ENCODE results near the gene PPFIBP1.
A peak's percentile ranks its signal among the peaks of the same experiment; 100 is the strongest.

Gene PPFIBP1

GRCh38 chr12:27650011-27650410 lies 126.0 kb downstream of the PPFIBP1 start:
- H3K36me3 ChIP-seq (ENCODE audit: insufficient read depth, low read length) = no peaks in the 10 kb centered on the region

DNA sequence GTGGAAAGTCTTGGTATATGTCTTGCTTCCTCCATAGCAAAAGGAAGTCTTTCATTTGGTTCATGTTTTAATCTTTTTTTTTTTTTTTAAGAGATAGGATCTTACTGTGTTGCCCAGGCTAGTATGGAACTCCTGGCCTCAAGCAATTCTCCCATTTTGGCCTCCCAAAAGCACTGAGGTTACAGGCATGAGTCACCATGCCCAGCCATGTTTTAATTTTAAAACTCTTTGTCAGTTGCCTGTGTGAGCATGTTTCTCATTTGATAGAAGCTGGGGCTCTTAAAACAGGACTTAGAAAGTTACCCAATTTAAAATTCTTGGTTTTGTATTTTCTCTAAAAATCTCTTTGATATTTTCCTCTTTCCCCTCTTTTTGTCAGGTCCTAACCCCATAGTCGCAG lies 127.2 kb downstream of the PPFIBP1 start:
- H3K27ac ChIP-seq (ENCODE audit: low read depth, low read length, poor library complexity, severe bottlenecking) = no peak overlapping the region
- H2AFZ ChIP-seq (ENCODE audit: low read length) = no peak overlapping the region
- H3K79me2 ChIP-seq (ENCODE audit: insufficient read depth, low read length) = no peaks in the 10 kb centered on the region
- no peak overlapping the region for H3K4me2 ChIP-seq (ENCODE audit: low read length)
- H3F3A ChIP-seq (ENCODE audit: insufficient read depth, low read length) = no peaks in the 10 kb centered on the region
- H3K27me3 ChIP-seq (ENCODE audit: insufficient read depth, low read length) = no peaks in the 10 kb centered on the region
- TF ChIP-seq, protein P1, sequence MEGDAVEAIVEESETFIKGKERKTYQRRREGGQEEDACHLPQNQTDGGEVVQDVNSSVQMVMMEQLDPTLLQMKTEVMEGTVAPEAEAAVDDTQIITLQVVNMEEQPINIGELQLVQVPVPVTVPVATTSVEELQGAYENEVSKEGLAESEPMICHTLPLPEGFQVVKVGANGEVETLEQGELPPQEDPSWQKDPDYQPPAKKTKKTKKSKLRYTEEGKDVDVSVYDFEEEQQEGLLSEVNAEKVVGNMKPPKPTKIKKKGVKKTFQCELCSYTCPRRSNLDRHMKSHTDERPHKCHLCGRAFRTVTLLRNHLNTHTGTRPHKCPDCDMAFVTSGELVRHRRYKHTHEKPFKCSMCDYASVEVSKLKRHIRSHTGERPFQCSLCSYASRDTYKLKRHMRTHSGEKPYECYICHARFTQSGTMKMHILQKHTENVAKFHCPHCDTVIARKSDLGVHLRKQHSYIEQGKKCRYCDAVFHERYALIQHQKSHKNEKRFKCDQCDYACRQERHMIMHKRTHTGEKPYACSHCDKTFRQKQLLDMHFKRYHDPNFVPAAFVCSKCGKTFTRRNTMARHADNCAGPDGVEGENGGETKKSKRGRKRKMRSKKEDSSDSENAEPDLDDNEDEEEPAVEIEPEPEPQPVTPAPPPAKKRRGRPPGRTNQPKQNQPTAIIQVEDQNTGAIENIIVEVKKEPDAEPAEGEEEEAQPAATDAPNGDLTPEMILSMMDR (IDR thresholded peaks at IDR 0.05; ENCODE audit: low read length) = no peak
- TF ChIP-seq EZH2 (IDR thresholded peaks at IDR 0.05; ENCODE audit: borderline replicate concordance, low read length) = no peak
- no peaks in the 10 kb centered on the region for H3K36me3 ChIP-seq (ENCODE audit: insufficient read depth, low read length)
- no peaks in the 10 kb centered on the region for H3K4me1 ChIP-seq (ENCODE audit: insufficient read depth, low read length, severe bottlenecking)
- H4K20me1 ChIP-seq (ENCODE audit: insufficient read depth, low read length) = no peaks in the 10 kb centered on the region
- H3K4me3 ChIP-seq (ENCODE audit: low read depth, low read length, poor library complexity, severe bottlenecking) = no peak overlapping the region
- H3K9me2 ChIP-seq (ENCODE audit: low read depth, low read length) = no peaks in the 10 kb centered on the region
- no peak overlapping the region for H3K9ac ChIP-seq (ENCODE audit: low read length)
- no peaks in the 10 kb centered on the region for H3K9me3 ChIP-seq (ENCODE audit: low read length)

More at GRCh38 chr12:27650011-27650410, 126.0 kb downstream of the PPFIBP1 start:
- H3K4me3 ChIP-seq (ENCODE audit: low read depth, low read length, poor library complexity, severe bottlenecking) = no peak overlapping the region
- TF ChIP-seq EZH2 (IDR thresholded peaks at IDR 0.05; ENCODE audit: borderline replicate concordance, low read length) = no peak
- TF ChIP-seq, protein P1 (IDR thresholded peaks at IDR 0.05; ENCODE audit: low read length) = no peak
- H4K20me1 ChIP-seq (ENCODE audit: insufficient read depth, low read length) = no peaks in the 10 kb centered on the region
- no peaks in the 10 kb centered on the region for H3K27me3 ChIP-seq (ENCODE audit: insufficient read depth, low read length)
- H3K79me2 ChIP-seq (ENCODE audit: insufficient read depth, low read length) = no peaks in the 10 kb centered on the region
- no peak overlapping the region for H3K9ac ChIP-seq (ENCODE audit: low read length)
- H3K4me1 ChIP-seq (ENCODE audit: insufficient read depth, low read length, severe bottlenecking) = no peaks in the 10 kb centered on the region
- no peak overlapping the region for H3K27ac ChIP-seq (ENCODE audit: low read depth, low read length, poor library complexity, severe bottlenecking)
- H3K9me3 ChIP-seq (ENCODE audit: low read length) = no peaks in the 10 kb centered on the region
- H3K4me2 ChIP-seq (ENCODE audit: low read length) = no peak overlapping the region
- H3F3A ChIP-seq (ENCODE audit: insufficient read depth, low read length) = no peaks in the 10 kb centered on the region
- H2AFZ ChIP-seq (ENCODE audit: low read length) = no peak overlapping the region
- no peaks in the 10 kb centered on the region for H3K9me2 ChIP-seq (ENCODE audit: low read depth, low read length)

DNA sequence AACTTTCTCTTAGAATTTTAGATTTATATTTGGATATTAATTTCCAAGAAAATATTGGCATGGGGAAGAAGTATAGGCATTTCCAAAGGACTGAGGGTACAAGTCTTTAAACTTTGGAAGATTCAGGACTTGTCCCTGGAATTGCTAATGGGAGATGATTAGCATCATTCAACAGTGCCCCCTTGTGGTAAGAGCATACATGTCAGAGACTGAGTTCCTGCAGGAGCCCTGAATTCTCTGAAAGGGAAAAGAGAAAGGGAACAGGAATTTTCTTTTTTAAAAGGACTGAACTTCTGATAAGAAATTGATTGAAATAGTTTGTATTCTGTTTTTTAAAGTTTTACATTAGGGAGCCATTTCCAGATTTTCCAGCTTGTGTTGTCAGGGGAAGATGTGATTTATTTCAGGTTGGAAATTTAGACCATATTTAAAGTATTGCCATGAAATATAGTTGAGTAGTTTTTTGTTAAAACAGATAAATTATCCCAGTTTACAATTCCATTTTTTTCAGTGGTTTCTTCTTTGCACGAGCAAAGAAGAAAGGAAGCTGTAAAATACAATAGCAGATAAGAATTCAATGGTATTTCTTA lies 128.3 kb downstream of the PPFIBP1 start:
- Histone ChIP-seq H3K27me3 (ENCODE audit: insufficient read depth, low read length) (no peaks in the 10 kb centered on the region), H3K9me2 (ENCODE audit: low read depth, low read length) (no peaks in the 10 kb centered on the region), H3K36me3 (ENCODE audit: insufficient read depth, low read length) (no peaks in the 10 kb centered on the region), H3F3A (ENCODE audit: insufficient read depth, low read length) (no peaks in the 10 kb centered on the region), H2AFZ (ENCODE audit: low read length) (no peak overlapping the region), H3K9ac (ENCODE audit: low read length) (no peak overlapping the region), H3K79me2 (ENCODE audit: insufficient read depth, low read length) (no peaks in the 10 kb centered on the region), H3K4me2 (ENCODE audit: low read length) (no peak overlapping the region), H3K9me3 (ENCODE audit: low read length) (no peaks in the 10 kb centered on the region), H3K4me1 (ENCODE audit: insufficient read depth, low read length, severe bottlenecking) (no peaks in the 10 kb centered on the region), H3K4me3 (ENCODE audit: low read depth, low read length, poor library complexity, severe bottlenecking) (no peak overlapping the region), H3K27ac (ENCODE audit: low read depth, low read length, poor library complexity, severe bottlenecking) (no peak overlapping the region), H4K20me1 (ENCODE audit: insufficient read depth, low read length) (no peaks in the 10 kb centered on the region)
- TF ChIP-seq EZH2 (IDR thresholded peaks at IDR 0.05; ENCODE audit: borderline replicate concordance, low read length) = no peak
- TF ChIP-seq, protein P1 (IDR thresholded peaks at IDR 0.05; ENCODE audit: low read length) = peak; percentile 87

Measured in OCI-LY1 (cell line).